K562 (cell line): ENCODE measurements around the gene FOXK2. TPM values are rescaled to one million over a fixed set of nuclear protein-coding genes. Genes with fewer than 3 reads are reported as not detected.

ENCODE experiments used
- CREB5 ChIP-seq: fragments of 250-450 bp; sonication (Bioruptor Pico); IDR thresholded peaks from 2 replicates; pipeline ENCODE4 v1.5.0; 2020; ENCODE audit warnings: mild to moderate bottlenecking
- DNMT1 ChIP-seq: fragments of 450-650 bp; IDR thresholded peaks from 2 replicates; pipeline ENCODE4 v1.6.1; 2016; ENCODE audit warnings: antibody characterized with exemption, mild to moderate bottlenecking
- E2F3 ChIP-seq: fragments of 250-450 bp; sonication (Bioruptor Pico); IDR thresholded peaks from 2 replicates; pipeline ENCODE4 v1.4.0; 2020; ENCODE audit warnings: mild to moderate bottlenecking
- E2F6 ChIP-seq, 2 experiments: IDR thresholded peaks; 2 replicates each; pipeline ENCODE4 v1.6.1; 2011; ENCODE audit warnings: borderline replicate concordance in 1 of 2, control low read depth in 1 of 2, low read depth in 1 of 2, low read length in 1 of 2, mild to moderate bottlenecking in 1 of 2, mixed read lengths in 1 of 2, moderate library complexity in 1 of 2; ENCODE audit not compliant: insufficient read depth in 1 of 2, insufficient read length in 1 of 2, poor library complexity in 1 of 2, severe bottlenecking in 1 of 2; ENCODE audit errors: extremely low read depth in 1 of 2
- HNRNPL ChIP-seq: fragments of 200-400 bp; formaldehyde crosslinking; IDR thresholded peaks from 2 replicates; pipeline ENCODE4 v1.6.1; 2017; ENCODE audit warnings: low read depth, mild to moderate bottlenecking, low read length
- ID3 ChIP-seq, 2 experiments: fragments of 250-450 bp in 1 of 2; fragments of 450-650 bp in 1 of 2; sonication (Bioruptor Pico) in 1 of 2; IDR thresholded peaks; 2 replicates each; pipeline versions ENCODE4 v1.6.1 to v1.8.0; 2016 to 2021; ENCODE audit warnings: mild to moderate bottlenecking in 2 of 2, moderate library complexity in 2 of 2, missing compliant biosample characterization in 1 of 2, missing genetic modification characterization in 1 of 2
- MLLT1 ChIP-seq, 2 experiments: fragments of 450-650 bp; IDR thresholded peaks; 2 replicates each; pipeline ENCODE4 v1.6.1; 2016
- RCOR1 ChIP-seq, 2 experiments: IDR thresholded peaks; 2 replicates each; pipeline ENCODE4 v1.6.1; 2012; ENCODE audit warnings: low read depth in 2 of 2, low read length in 2 of 2, borderline replicate concordance in 1 of 2, improper control_type of control experiment in 1 of 2
- SAFB ChIP-seq: fragments of 200-400 bp; formaldehyde crosslinking; IDR thresholded peaks from 2 replicates; pipeline ENCODE4 v1.6.1; 2017; ENCODE audit warnings: low read depth, low read length, borderline replicate concordance
- SIN3A ChIP-seq, 2 experiments: fragments of 150-350 bp in 1 of 2; IDR thresholded peaks; 2 replicates each; pipeline ENCODE4 v1.6.1; 2011 to 2016; ENCODE audit warnings: borderline replicate concordance in 2 of 2, low read depth in 2 of 2, low read length in 2 of 2, mild to moderate bottlenecking in 2 of 2, moderate library complexity in 2 of 2; ENCODE audit not compliant: control insufficient read depth in 1 of 2
- SREBF1 ChIP-seq: fragments of 150-350 bp; IDR thresholded peaks from 2 replicates; pipeline ENCODE4 v1.6.1; 2014; ENCODE audit warnings: antibody characterized with exemption, low read depth, low read length, borderline replicate concordance
- ZBTB2 ChIP-seq: fragments of 450-650 bp; IDR thresholded peaks from 2 replicates; pipeline ENCODE4 v1.6.1; 2016; ENCODE audit warnings: antibody characterized with exemption
- ZNF280B ChIP-seq: fragments of 250-450 bp; sonication (Bioruptor Pico); IDR thresholded peaks from 2 replicates; pipeline ENCODE4 v1.5.1; 2021; ENCODE audit warnings: mild to moderate bottlenecking
- ZNF589 ChIP-seq: fragments of 200-800 bp; sonication (Bioruptor generic); IDR thresholded peaks from 2 replicates; pipeline ENCODE4 v1.6.1; 2016; ENCODE audit warnings: low read depth, missing genetic modification characterization, missing compliant biosample characterization
- ZNF696 ChIP-seq: fragments of 250-450 bp; sonication (Bioruptor Pico); conservative IDR thresholded peaks from 2 replicates; pipeline ENCODE4 v1.4.0; 2020; ENCODE audit warnings: mild to moderate bottlenecking, moderate library complexity
- ZSCAN29 ChIP-seq: fragments of 450-650 bp; IDR thresholded peaks from 2 replicates; pipeline ENCODE4 v1.6.1; 2017
- polyA plus RNA-seq, 8 experiments: library from polyadenylated mRNA; depleted of rRNA in 4 of 8; stranded (reverse) in 5 of 8; unstranded in 3 of 8; fragments of >200 nt; fragmentation: Nextera tagmentation in 2 of 8; fragmentation: Illumina TruSeq in 1 of 8; extraction: Ambion mirVana in 2 of 8; extraction: Trizol in 1 of 8; gene quantifications; 2 replicates each; pipeline versions ENCODE4 v1.2.1 to v1.2.3, GENCODE V29; 2011 to 2014; ENCODE audit warnings: inconsistent platforms in 1 of 8, missing spikeins in 1 of 8
- total RNA-seq, 7 experiments: library from RNA; depleted of rRNA in 6 of 7; stranded (reverse); fragments of >200 nt in 6 of 7; fragmentation: Illumina TruSeq in 2 of 7; extraction: Trizol in 2 of 7; gene quantifications; 2 replicates each; pipeline versions ENCODE4 v1.2.1 to v1.2.3, GENCODE V29; 2011 to 2021; ENCODE audit warnings: low replicate concordance in 1 of 7

Gene FOXK2
- total and polyA plus RNA-seq, 9 of the 15 experiments (the other 6 are each of a cell fraction or from before 2014, with no cell fraction given), result 3.0 to 86.0 (median 44.1) TPM

GRCh38 chr17:82648165-82648668 is 128.7 kb downstream of the FOXK2 start, which contains the start of gene WDR45B (continued):
- peak; percentile 97 for TF ChIP-seq ZBTB2
- no peak for TF ChIP-seq DNMT1
- peak in 1 of 2 experiments; percentile 99; a peak in 2 of 4 replicates for TF ChIP-seq MLLT1 (IDR thresholded peaks at IDR 0.05)
- TF ChIP-seq HNRNPL, result 0 out of 2 replicates have a peak, but pooled peaks have one; percentile 33
- no peak for TF ChIP-seq SAFB
- TF ChIP-seq SIN3A (IDR thresholded peaks at IDR 0.05; ENCODE audit: borderline replicate concordance in 2 of 2, control insufficient read depth in 1 of 2, low read depth in 2 of 2, low read length in 2 of 2), result peak in 1 of 2 experiments; percentile 33; a peak in 2 of 4 replicates
- TF ChIP-seq CREB5 (CRISPR knock-in tag), result no peak
- TF ChIP-seq ID3 (CRISPR knock-in tag; IDR thresholded peaks at IDR 0.05), result no peak
- TF ChIP-seq ID3 (tag; IDR thresholded peaks at IDR 0.05), result no peak
- peak in 1 of 2 experiments; percentile 26; a peak in 1 of 4 replicates for TF ChIP-seq RCOR1 (IDR thresholded peaks at IDR 0.05; ENCODE audit: borderline replicate concordance in 1 of 2, low read depth in 2 of 2, low read length in 2 of 2)
- no peak for TF ChIP-seq ZNF589 (CRISPR knock-in tag)
- TF ChIP-seq ZNF696 (CRISPR knock-in tag), result no peak
- TF ChIP-seq SREBF1, result no peak
- TF ChIP-seq ZNF280B, result no peak
- peak; percentile 28 to 41 for TF ChIP-seq E2F6 (IDR thresholded peaks at IDR 0.05; ENCODE audit: borderline replicate concordance in 1 of 2, extremely low read depth in 1 of 2, insufficient read depth in 1 of 2, insufficient read length in 1 of 2, low read depth in 1 of 2, low read length in 1 of 2, poor library complexity in 1 of 2, severe bottlenecking in 1 of 2)
- TF ChIP-seq ZSCAN29, result no peak
- TF ChIP-seq E2F3, result no peak
